MM.1S (cell line): ENCODE results near the gene ZMYM4.

Experiments
- DNase-seq: peaks from one replicate; pipeline ENCODE4 v3.0.0-alpha.2; 2015
- H2AFZ ChIP-seq: fragments of 300-600 bp; sonication (generic); 2 replicates; pipeline ENCODE4 v1.6.0; 2016; ENCODE audit warnings: antibody characterized with exemption, low read length
- H3F3A ChIP-seq: fragments of 300-600 bp; sonication (generic); 2 replicates; pipeline ENCODE4 v1.6.1; 2016; ENCODE audit warnings: mild to moderate bottlenecking, antibody characterized with exemption, low read length, moderate library complexity, mixed read lengths; ENCODE audit not compliant: insufficient read depth
- H3K27ac ChIP-seq: fragments of 300-600 bp; sonication (generic); 2 replicates; pipeline ENCODE4 v1.5.1; 2016; ENCODE audit warnings: mild to moderate bottlenecking, low read length
- H3K27me3 ChIP-seq: fragments of 300-600 bp; sonication (generic); replicated peaks from 2 replicates; pipeline ENCODE4 v1.6.0; 2016; ENCODE audit warnings: low read length; ENCODE audit not compliant: insufficient read depth
- H3K36me3 ChIP-seq: fragments of 300-600 bp; sonication (generic); replicated peaks from 2 replicates; pipeline ENCODE4 v1.6.1; 2016; ENCODE audit warnings: mild to moderate bottlenecking, low read length, mixed read lengths; ENCODE audit not compliant: insufficient read depth
- H3K4me1 ChIP-seq: fragments of 300-600 bp; sonication (generic); 2 replicates; pipeline ENCODE4 v1.6.1; 2016; ENCODE audit warnings: low read length, mixed read lengths
- H3K4me2 ChIP-seq: fragments of 300-600 bp; sonication (generic); 2 replicates; pipeline ENCODE4 v1.6.0; 2016; ENCODE audit warnings: low read depth, low read length
- H3K4me3 ChIP-seq: fragments of 300-600 bp; sonication (generic); 2 replicates; pipeline ENCODE4 v1.5.1; 2016; ENCODE audit warnings: low read length, mixed read lengths
- H3K79me2 ChIP-seq: fragments of 300-600 bp; sonication (generic); 2 replicates; pipeline ENCODE4 v1.6.1; 2016; ENCODE audit warnings: mixed run types, low read length, mixed read lengths
- H3K9ac ChIP-seq: fragments of 300-600 bp; sonication (generic); 2 replicates; pipeline ENCODE4 v1.6.1; 2016; ENCODE audit warnings: low read length, mixed read lengths
- H3K9me2 ChIP-seq: fragments of 300-600 bp; sonication (generic); replicated peaks from 2 replicates; pipeline ENCODE4 v1.6.1; 2016; ENCODE audit warnings: mild to moderate bottlenecking, low read length, mixed read lengths; ENCODE audit not compliant: insufficient read depth
- H3K9me3 ChIP-seq: fragments of 300-600 bp; sonication (generic); replicated peaks from 2 replicates; pipeline ENCODE4 v1.6.1; 2016; ENCODE audit warnings: mild to moderate bottlenecking, low read length, mixed read lengths; ENCODE audit not compliant: insufficient read depth
- H4K20me1 ChIP-seq: fragments of 300-600 bp; sonication (generic); 2 replicates; pipeline ENCODE4 v1.6.1; 2016; ENCODE audit warnings: mild to moderate bottlenecking, low read length, moderate library complexity, mixed read lengths; ENCODE audit not compliant: insufficient read depth
- EZH2 ChIP-seq: fragments of 300-600 bp; sonication (generic); optimal IDR thresholded peaks from 2 replicates; pipeline ENCODE3; 2017; ENCODE audit warnings: low read depth, mild to moderate bottlenecking, antibody characterized with exemption, low read length, mixed read lengths
- EZH2phosphoT487 ChIP-seq: fragments of 300-600 bp; sonication (generic); IDR thresholded peaks from 2 replicates; pipeline ENCODE4 v1.6.1; 2018; ENCODE audit warnings: antibody characterized with exemption, low read length
- TF ChIP-seq, protein P1 (sequence below): fragments of 300-600 bp; sonication (generic); IDR thresholded peaks from 2 replicates; pipeline ENCODE4 v1.5.1; 2016; ENCODE audit warnings: antibody characterized with exemption, low read length, mixed read lengths

ZMYM4 gene

GRCh38 chr1:35428360-35428759 is 159.9 kb downstream of the ZMYM4 start:
- Histone ChIP-seq H3K27me3 (no peaks in the 10 kb centered on the region), H3K27ac (no peak overlapping the region), H2AFZ (no peak overlapping the region), H3K79me2 (no peaks in the 10 kb centered on the region), H3K9me3 (no peaks in the 10 kb centered on the region), H3K9ac (no peak overlapping the region), H3K4me1 (no peaks in the 10 kb centered on the region), H3K4me2 (no peak overlapping the region), H3K9me2 (no peaks in the 10 kb centered on the region), H3K4me3 (no peak overlapping the region), H4K20me1 (no peaks in the 10 kb centered on the region), H3K36me3 (no peaks in the 10 kb centered on the region), H3F3A (no peaks in the 10 kb centered on the region)
- TF ChIP-seq EZH2, result no peak
- no peak for TF ChIP-seq EZH2phosphoT487
- TF ChIP-seq, protein P1, sequence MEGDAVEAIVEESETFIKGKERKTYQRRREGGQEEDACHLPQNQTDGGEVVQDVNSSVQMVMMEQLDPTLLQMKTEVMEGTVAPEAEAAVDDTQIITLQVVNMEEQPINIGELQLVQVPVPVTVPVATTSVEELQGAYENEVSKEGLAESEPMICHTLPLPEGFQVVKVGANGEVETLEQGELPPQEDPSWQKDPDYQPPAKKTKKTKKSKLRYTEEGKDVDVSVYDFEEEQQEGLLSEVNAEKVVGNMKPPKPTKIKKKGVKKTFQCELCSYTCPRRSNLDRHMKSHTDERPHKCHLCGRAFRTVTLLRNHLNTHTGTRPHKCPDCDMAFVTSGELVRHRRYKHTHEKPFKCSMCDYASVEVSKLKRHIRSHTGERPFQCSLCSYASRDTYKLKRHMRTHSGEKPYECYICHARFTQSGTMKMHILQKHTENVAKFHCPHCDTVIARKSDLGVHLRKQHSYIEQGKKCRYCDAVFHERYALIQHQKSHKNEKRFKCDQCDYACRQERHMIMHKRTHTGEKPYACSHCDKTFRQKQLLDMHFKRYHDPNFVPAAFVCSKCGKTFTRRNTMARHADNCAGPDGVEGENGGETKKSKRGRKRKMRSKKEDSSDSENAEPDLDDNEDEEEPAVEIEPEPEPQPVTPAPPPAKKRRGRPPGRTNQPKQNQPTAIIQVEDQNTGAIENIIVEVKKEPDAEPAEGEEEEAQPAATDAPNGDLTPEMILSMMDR, result no peak
- no peak for DNase-seq

GRCh38 chr1:35430762-35431161 is 162.3 kb downstream of the ZMYM4 start:
- H3K79me2 ChIP-seq, result no peaks in the 10 kb centered on the region
- no peaks in the 10 kb centered on the region for H4K20me1 ChIP-seq
- H3K27me3 ChIP-seq, result no peaks in the 10 kb centered on the region
- H3K27ac ChIP-seq, result no peak overlapping the region
- H3K9me2 ChIP-seq, result no peaks in the 10 kb centered on the region
- TF ChIP-seq EZH2phosphoT487 (no peak), EZH2 (no peak)
- TF ChIP-seq, protein P1, result no peak
- no peak overlapping the region for H3K4me2 ChIP-seq
- no peak overlapping the region for H3K9ac ChIP-seq
- H3K4me3 ChIP-seq, result no peak overlapping the region
- H2AFZ ChIP-seq, result no peak overlapping the region
- DNase-seq, result no peak
- no peaks in the 10 kb centered on the region for H3K36me3 ChIP-seq
- H3K4me1 ChIP-seq, result no peaks in the 10 kb centered on the region
- H3K9me3 ChIP-seq, result no peaks in the 10 kb centered on the region
- no peaks in the 10 kb centered on the region for H3F3A ChIP-seq

DNA sequence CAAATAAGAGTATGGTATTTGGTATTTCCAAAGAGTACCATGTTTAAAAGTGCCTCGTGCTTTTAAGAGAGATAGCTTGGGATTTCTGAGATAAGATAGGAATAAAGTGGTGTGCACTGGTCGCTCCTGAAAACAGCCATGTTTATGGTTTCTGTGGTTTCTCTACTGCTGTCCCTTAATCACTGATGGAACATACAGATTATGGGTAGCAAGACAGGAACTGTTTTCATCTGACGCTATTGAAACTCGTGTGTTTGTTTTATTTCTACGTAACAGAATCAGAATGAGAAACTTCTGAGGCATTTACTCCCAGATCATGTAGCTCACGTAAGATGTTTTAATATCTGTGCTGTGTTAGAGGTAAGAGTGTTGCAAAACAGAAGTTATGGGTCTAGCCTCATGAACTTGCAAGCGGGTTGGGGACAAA is 162.7 kb downstream of the ZMYM4 start:
- H3K79me2 ChIP-seq, result no peaks in the 10 kb centered on the region
- no peak overlapping the region for H3K4me3 ChIP-seq
- no peaks in the 10 kb centered on the region for H3K9me3 ChIP-seq
- no peak overlapping the region for H3K27ac ChIP-seq
- H3K36me3 ChIP-seq, result no peaks in the 10 kb centered on the region
- H3K9ac ChIP-seq, result no peak overlapping the region
- no peaks in the 10 kb centered on the region for H3F3A ChIP-seq
- no peaks in the 10 kb centered on the region for H3K27me3 ChIP-seq
- H3K4me1 ChIP-seq, result no peaks in the 10 kb centered on the region
- H2AFZ ChIP-seq, result no peak overlapping the region
- no peaks in the 10 kb centered on the region for H4K20me1 ChIP-seq
- no peaks in the 10 kb centered on the region for H3K9me2 ChIP-seq
- TF ChIP-seq EZH2phosphoT487 (no peak), EZH2 (no peak)
- TF ChIP-seq, protein P1, result no peak
- H3K4me2 ChIP-seq, result no peak overlapping the region
- no peak for DNase-seq
